H54 (cell line): Measurements from ENCODE around the gene ZFR2.

Experiments
- DNase-seq: peaks from one replicate; pipeline ENCODE4 v3.0.0; 2011; ENCODE audit warnings: low spot score, mixed read lengths; ENCODE audit not compliant: insufficient read length
- FAIRE-seq: peaks from 3 replicates; lab custom pipeline; 2011; peaks lifted over from hg19 to GRCh38; lab: Jason Lieb, UNC
- POLR2A ChIP-seq: IDR thresholded peaks from 2 replicates; pipeline ENCODE4 v1.6.1; 2011; ENCODE audit warnings: low read depth, mild to moderate bottlenecking, low read length

The ZFR2 gene

GRCh38 chr19:3837922-3838321 lies 30.9 kb downstream of the ZFR2 start:
- no peak for FAIRE-seq
- no peak for DNase-seq
- no peak for TF ChIP-seq POLR2A

GRCh38 chr19:3837332-3837731 lies 31.5 kb downstream of the ZFR2 start:
- FAIRE-seq (no peak), DNase-seq (no peak)
- TF ChIP-seq POLR2A: no peak

GRCh38 chr19:3836887-3837286 lies 32.0 kb downstream of the ZFR2 start:
- DNase-seq: no peak
- TF ChIP-seq POLR2A: no peak
- FAIRE-seq: no peak

- no peak for FAIRE-seq
- TF ChIP-seq POLR2A: no peak
- DNase-seq: no peak
These were observed 33.8 kb downstream of the ZFR2 start for GRCh38 chr19:3835055-3835435.

GRCh38 chr19:3834349-3835054 lies 34.3 kb downstream of the ZFR2 start:
- DNase-seq (no peak), FAIRE-seq (no peak)
- no peak for TF ChIP-seq POLR2A

GRCh38 chr19:3833578-3834348 lies 35.1 kb downstream of the ZFR2 start:
- DNase-seq (no peak), FAIRE-seq (no peak)
- no peak for TF ChIP-seq POLR2A

GRCh38 chr19:3832001-3832400 lies 36.8 kb downstream of the ZFR2 start:
- FAIRE-seq: no peak
- no peak for TF ChIP-seq POLR2A
- DNase-seq: no peak

GRCh38 chr19:3831601-3832000 lies 37.2 kb downstream of the ZFR2 start:
- FAIRE-seq (no peak), DNase-seq (no peak)
- TF ChIP-seq POLR2A: no peak

GRCh38 chr19:3830621-3831589 lies 37.9 kb downstream of the ZFR2 start:
- FAIRE-seq (no peak), DNase-seq (no peak)
- TF ChIP-seq POLR2A: no peak

GRCh38 chr19:3827306-3827705 lies 41.5 kb downstream of the ZFR2 start:
- FAIRE-seq: no peak
- no peak for DNase-seq
- no peak for TF ChIP-seq POLR2A

GRCh38 chr19:3826163-3826562 lies 42.7 kb downstream of the ZFR2 start:
- FAIRE-seq: no peak
- no peak for DNase-seq
- TF ChIP-seq POLR2A: no peak

- no peak for TF ChIP-seq POLR2A
- FAIRE-seq: no peak
These were observed 43.4 kb downstream of the ZFR2 start for GRCh38 chr19:3825286-3825956.

GRCh38 chr19:3823350-3823713 lies 45.5 kb downstream of the ZFR2 start:
- FAIRE-seq: no peak
- no peak for TF ChIP-seq POLR2A
- no peak for DNase-seq

More at GRCh38 chr19:3825286-3825956, 43.4 kb downstream of the ZFR2 start:
- no peak for DNase-seq
